ENCODE measurements around the gene PDCD11. TPM values are rescaled to one million over a fixed set of nuclear protein-coding genes. Genes with fewer than 3 reads are reported as not detected.
A peak's percentile ranks its signal among the peaks of the same experiment; 100 is the strongest.

The PDCD11 gene
- total RNA-seq, 1 donor from 2014 or later: 25.1 TPM

DNA sequence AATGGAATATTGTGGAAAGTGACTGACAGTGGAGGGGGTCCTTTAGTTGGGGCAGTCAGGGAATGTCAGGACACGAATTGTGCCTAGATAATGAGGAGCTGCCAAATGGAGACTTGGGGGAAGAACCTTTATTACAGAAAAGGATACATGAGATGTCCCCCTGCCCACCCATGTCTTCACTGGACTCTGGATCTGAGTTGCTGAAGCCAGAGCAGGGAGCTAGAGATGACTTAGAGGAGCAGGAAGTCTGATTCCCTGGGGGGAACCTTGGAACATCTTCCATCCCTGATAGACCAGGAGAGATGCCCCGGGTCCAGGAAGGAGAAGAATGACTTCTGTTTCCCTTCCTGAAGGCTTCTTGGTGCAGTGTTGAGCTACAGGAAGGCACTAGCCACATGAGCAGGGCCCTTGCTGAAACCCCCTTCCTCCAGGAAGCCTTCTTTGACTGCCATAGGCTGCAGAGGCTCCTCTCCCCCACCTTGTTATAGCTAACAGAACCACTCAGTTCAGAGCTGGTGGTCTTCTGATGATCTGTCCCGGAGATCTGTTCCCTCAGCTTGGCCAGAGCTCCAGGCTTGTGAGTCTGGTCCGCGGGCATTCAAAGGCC is 96.3 kb downstream of the PDCD11 start:
- intact Hi-C loops (cut with DNase I): no loop called here
- Histone ChIP-seq H3K4me1 (peaks cover 5% of the 10 kb centered on the region), H3K4me3 (no peak overlapping the region), H3K36me3 (no peaks in the 10 kb centered on the region), H3K9me3 (no peaks in the 10 kb centered on the region), H3K27me3 (peaks cover 32% of the 10 kb centered on the region), H3K27ac (no peak overlapping the region)
- no peak for DNase-seq
- no peak for TF ChIP-seq CTCF (IDR thresholded peaks at IDR 0.05)
- ATAC-seq: no peak

- H3K9me3 ChIP-seq: no peaks in the 10 kb centered on the region
- no peaks in the 10 kb centered on the region for H3K36me3 ChIP-seq
- peak within 1 kb of the TSS; percentile 46 for H3K4me3 ChIP-seq
- peaks cover 5% of the 10 kb centered on the region for H3K4me1 ChIP-seq
- DNase-seq: no peak
- H3K27ac ChIP-seq: no peak within 1 kb of the TSS
- TF ChIP-seq CTCF (IDR thresholded peaks at IDR 0.05): no peak
- intact Hi-C loops (cut with DNase I): no loop called here
- peak; percentile 9 for ATAC-seq
- peaks cover 32% of the 10 kb centered on the region for H3K27me3 ChIP-seq
Observed at GRCh38 chr10:103493362-103493915, 97.0 kb downstream of the PDCD11 start, which contains the start of gene NEURL1. Gene NEURL1, plus strand, starts transcription at chr10:103493705. Its CDS starts 683 bp downstream, at chr10:103494388.

GRCh38 chr10:103493916-103494877 is 97.8 kb downstream of the PDCD11 start:
- intact Hi-C loops (cut with DNase I): no loop called here
- Histone ChIP-seq H3K27me3 (peaks cover 32% of the 10 kb centered on the region), H3K36me3 (no peaks in the 10 kb centered on the region), H3K4me1 (peaks cover 5% of the 10 kb centered on the region), H3K4me3 (peak overlapping the region; percentile 46), H3K9me3 (no peaks in the 10 kb centered on the region), H3K27ac (no peak overlapping the region)
- TF ChIP-seq CTCF (IDR thresholded peaks at IDR 0.05): no peak
- no peak for DNase-seq
- ATAC-seq: peak; percentile 35

GRCh38 chr10:103495321-103495720 is 98.9 kb downstream of the PDCD11 start:
- no peak for TF ChIP-seq CTCF (IDR thresholded peaks at IDR 0.05)
- peaks cover 32% of the 10 kb centered on the region for H3K27me3 ChIP-seq
- ATAC-seq: no peak

More at GRCh38 chr10:103495321-103495720, 98.9 kb downstream of the PDCD11 start:
- DNase-seq: no peak
- Histone ChIP-seq H3K4me1 (peaks cover 5% of the 10 kb centered on the region), H3K27ac (no peak overlapping the region), H3K36me3 (no peaks in the 10 kb centered on the region), H3K4me3 (no peak overlapping the region), H3K9me3 (no peaks in the 10 kb centered on the region)
- intact Hi-C loops (cut with DNase I): no loop called here

Small RNA genes within 50 kb of the gene (microRNA-seq; reads per million reads assigned to microRNA genes)
- 299 reads per million, percentile 76 among the genes with 10 or more reads in this experiment for gene MIR1307 (ENCODE audit: borderline microRNAs expressed)

Other genes starting within 250 kb of the PDCD11 start
- gene NT5C2, start 203.4 kb upstream of the PDCD11 start, total RNA-seq: 92.7 TPM
- gene RPEL1, start 150.7 kb upstream of the PDCD11 start, total RNA-seq: not detected
- gene INA, start 119.5 kb upstream of the PDCD11 start, total RNA-seq: not detected
- gene PCGF6, start 45.5 kb upstream of the PDCD11 start, total RNA-seq: 5.5 TPM
- 4.1 TPM for gene TAF5, start 28.6 kb upstream of the PDCD11 start, total RNA-seq
- 206 TPM for gene ATP5MK, start 151 bp upstream of the PDCD11 start, total RNA-seq
- gene CALHM2, start 55.7 kb downstream of the PDCD11 start, total RNA-seq: 29.4 TPM
- gene CALHM1, start 62.3 kb downstream of the PDCD11 start, total RNA-seq: not detected
- not detected for gene CALHM3, start 82.6 kb downstream of the PDCD11 start, total RNA-seq
- 0.64 TPM for gene NEURL1, start 97.1 kb downstream of the PDCD11 start, total RNA-seq

All from upper lobe of right lung (tissue), 1 donor.